Mammary epithelial cell (primary cell): Measurements from ENCODE around the gene ZNF396.

ENCODE experiments used
- CTCF ChIP-seq, 2 donors: IDR thresholded peaks in 1 of 2; conservative IDR thresholded peaks in 1 of 2; 2 replicates each; pipeline ENCODE4 v1.5.1; 2011 to 2012; ENCODE audit warnings: inconsistent platforms in 2 of 2, low read length in 2 of 2, mild to moderate bottlenecking in 2 of 2, control low read depth in 1 of 2, low read depth in 1 of 2; ENCODE audit not compliant: insufficient read depth in 1 of 2; ENCODE audit errors: extremely low read depth in 1 of 2
- EZH2 ChIP-seq: IDR thresholded peaks from 2 replicates; pipeline ENCODE4 v1.6.1; 2012; ENCODE audit warnings: low read length, inconsistent platforms, borderline replicate concordance

- TF ChIP-seq CTCF (conservative IDR thresholded peaks at IDR 0.05 in 1 of 2, IDR thresholded peaks at IDR 0.05 in 1 of 2; ENCODE audit: extremely low read depth in 1 of 2, insufficient read depth in 1 of 2, low read depth in 1 of 2, low read length in 2 of 2) (no peak), EZH2 (no peak)
Measured at GRCh38 chr18:35326695-35327387, 50.3 kb downstream of the ZNF396 start.
